ENCODE results near the gene ZMAT5.
A peak's percentile ranks its signal among the peaks of the same experiment; 100 is the strongest.
"Not testable (repeated sequence)": the region's sequence is repeated elsewhere in the genome, so short reads cannot be mapped to it uniquely, and the experiment has no call there.

Gene ZMAT5

GRCh38 chr22:29784451-29785361 lies 17.9 kb upstream of the ZMAT5 start:
- DNase-seq, result no peak

- DNase-seq, result no peak
Observed at GRCh38 chr22:29782061-29782845, 15.4 kb upstream of the ZMAT5 start.

GRCh38 chr22:29780748-29781676 lies 14.2 kb upstream of the ZMAT5 start:
- no peak for DNase-seq

- DNase-seq, result no peak
Observed at GRCh38 chr22:29780220-29780619, 13.4 kb upstream of the ZMAT5 start.

DNA sequence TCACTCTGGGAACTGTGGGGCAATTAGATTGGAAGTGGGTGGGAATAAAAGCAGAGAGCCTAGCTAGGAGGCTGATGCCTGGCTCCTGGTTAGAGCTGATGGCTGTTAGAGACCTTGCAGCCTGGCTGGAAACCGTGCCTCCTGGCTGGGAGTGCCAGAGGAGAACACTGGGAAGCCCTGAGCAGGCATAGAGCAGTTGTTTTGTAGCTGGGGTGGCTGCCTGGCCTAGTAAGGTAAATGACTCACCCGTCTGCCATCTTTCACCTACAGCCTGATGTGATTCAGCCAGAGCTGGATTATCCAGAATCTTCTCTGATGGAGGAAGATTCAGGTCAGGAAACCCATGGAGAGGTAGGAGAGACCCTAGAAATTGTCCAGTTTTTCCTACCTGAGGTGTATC lies 6.4 kb upstream of the ZMAT5 start:
- no peak for DNase-seq

GRCh38 chr22:29772170-29772641 lies 5.4 kb upstream of the ZMAT5 start:
- no peak for DNase-seq

GRCh38 chr22:29769723-29770321 lies 3.0 kb upstream of the ZMAT5 start:
- DNase-seq, result peak; percentile 71

DNA sequence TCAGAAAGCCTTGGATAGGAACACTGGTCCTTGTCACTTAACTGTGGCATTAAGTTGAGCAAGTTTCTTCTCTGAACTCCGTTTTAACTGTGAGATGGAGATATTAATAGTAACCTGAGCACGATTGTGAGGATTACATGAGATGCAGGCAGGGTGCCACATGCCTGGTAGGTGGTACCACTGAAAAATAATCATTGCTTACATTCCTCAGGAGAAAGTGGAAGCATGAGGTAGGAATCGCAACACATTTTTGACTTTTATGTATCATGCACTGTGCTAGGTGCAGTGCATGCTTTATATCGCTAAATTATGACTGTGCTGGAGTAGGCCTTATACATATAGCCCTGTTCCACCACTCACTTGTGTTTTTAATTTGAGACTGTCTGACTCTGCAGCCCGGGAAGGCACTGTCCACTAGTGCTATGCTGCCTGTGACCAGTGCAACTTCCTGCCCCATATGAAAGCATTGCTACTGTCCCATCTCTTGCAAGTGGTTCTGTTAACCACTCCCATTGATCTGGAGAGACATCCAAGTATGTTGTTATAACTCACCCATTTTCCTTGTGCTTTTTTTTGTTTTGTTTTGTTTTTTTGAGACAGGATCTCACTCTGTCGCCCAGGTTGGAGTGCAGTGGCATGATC lies 1.4 kb upstream of the ZMAT5 start:
- no peak for DNase-seq

DNA sequence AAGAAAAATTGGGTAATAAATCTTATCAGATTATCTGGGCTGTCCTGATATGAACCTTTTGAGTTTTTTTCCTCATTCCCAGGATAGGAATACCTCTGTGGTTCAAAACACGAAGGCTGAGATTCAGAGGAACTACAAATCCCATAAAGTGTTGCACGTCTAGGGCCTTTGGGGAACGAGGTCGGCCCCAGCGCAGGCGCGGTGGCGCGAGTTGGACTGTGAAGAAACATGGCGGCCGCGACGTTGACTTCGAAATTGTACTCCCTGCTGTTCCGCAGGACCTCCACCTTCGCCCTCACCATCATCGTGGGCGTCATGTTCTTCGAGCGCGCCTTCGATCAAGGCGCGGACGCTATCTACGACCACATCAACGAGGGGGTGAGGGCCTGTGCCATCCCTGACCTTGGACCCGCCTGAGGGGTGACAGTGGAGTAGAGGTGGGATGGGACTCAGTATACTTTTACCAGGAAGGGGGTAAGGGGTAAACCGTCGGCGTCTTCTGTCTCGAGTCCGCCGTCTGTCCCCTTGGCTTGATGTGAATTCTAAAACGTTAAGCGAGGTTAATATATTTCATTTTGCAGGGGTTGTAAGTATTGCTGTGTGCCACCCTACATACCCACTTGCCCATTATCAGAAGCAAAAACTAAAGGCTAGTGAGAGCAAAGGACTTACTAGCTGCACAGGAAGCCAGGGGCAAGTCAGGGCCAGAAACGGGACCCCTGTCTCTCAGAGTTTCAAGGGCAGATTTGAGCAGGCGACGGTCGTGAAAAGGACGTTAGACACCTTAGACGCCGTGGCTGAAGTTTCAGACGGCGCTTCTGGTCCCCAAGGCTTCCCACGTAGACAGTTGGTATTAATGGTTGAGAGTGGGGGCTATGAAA lies 604 bp upstream of the ZMAT5 start, which contains the start of gene UQCR10:
UQCR10 (plus strand) TSS at position 199 of the 881 bp plus-strand sequence; CDS start at position 229, 30 bp downstream.
- peak; percentile 70 for DNase-seq

- no peak for DNase-seq
Observed at GRCh38 chr22:29765905-29766631, 739 bp downstream of the ZMAT5 start.

DNA sequence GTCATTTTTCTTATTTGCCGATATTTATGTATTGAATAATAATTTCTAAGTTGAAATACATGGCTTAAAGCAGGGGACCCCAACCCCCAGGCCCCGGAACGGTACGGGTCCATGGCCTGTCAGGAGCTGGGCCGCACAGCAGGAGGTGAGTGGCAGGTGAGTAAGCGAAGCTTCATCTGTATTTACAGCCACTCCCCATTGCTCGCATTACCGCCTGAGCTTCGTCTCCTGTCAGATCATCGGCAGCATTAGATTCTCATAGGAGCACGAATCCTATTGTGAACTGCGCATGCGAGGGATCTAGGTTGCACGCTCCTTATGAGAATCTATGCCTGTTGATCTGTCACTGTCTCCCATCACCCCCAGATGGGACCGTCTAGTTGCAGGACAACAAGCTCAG lies 4.5 kb downstream of the ZMAT5 start:
- DNase-seq, result no peak

DNA sequence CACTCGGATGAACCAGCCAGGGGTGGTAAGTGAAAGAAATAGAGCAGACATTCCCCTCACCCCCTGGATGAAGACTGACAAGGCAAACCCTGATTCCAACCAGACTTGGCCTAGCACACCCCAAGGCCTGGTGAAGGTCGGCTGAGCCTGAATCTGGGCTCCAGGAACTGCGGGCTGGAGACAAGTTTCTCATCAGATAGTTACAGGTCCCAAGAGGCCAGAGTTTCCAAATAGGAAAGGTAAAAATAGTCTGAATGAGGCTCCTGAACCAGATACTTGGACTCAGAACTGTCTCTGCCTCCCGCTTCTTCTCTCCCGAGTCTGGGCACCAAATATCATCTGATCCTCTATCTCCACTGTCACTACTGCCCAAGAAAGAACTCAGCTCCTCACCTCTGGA lies 7.8 kb downstream of the ZMAT5 start:
- DNase-seq, result no peak

DNA sequence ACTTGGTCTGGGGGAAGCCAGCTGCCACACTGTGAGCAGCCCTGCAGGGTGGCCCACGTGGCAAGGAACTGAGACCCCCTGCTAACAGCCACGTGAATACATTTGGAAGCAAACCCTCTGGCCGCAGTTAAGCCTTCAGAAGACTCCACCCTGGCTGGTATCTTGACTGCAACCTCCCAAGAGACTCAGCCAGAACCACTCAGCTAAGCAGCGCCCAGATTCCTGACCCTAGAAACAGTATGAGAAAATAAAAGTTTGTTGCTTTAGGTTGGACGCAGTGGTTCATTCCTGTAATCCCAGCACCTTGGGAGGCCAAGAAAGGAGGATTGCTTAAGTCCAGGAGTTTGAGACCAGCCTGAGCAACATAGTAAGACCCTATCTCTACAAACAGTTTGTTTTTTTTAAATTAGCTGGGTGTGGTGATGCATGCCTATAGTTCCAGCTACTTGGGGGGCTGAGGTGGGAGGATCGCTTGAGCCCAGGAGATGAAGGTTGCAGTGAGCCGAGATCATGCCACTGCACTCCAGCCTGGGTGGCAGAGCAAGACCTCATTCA lies 8.7 kb downstream of the ZMAT5 start:
- no peak for DNase-seq

- no peak for DNase-seq
Observed at GRCh38 chr22:29757096-29757495, 9.7 kb downstream of the ZMAT5 start.

- DNase-seq, result no peak
Observed at GRCh38 chr22:29756341-29756740, 10.5 kb downstream of the ZMAT5 start.

DNA sequence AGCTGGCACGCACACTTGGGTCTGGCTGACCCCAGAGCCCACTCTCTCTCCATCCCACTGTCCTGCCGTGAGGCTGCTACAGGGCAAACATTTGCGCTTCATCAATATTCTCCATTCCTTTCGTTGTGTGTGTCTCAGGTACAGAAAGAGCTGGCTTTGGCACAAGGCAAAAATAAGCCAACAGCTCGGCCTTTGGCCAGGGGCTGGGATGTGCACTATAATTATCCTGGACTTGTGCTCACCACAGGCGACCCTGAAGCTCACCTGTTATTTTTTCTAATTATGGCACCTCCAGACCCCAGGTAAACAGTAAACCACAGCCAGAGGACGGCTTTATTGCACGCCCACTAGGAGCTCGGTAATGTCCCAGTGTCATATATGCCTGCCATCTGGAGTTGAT lies 10.9 kb downstream of the ZMAT5 start:
- DNase-seq, result no peak

- not testable (repeated sequence) for DNase-seq
Observed at GRCh38 chr22:29754658-29755395, 12.0 kb downstream of the ZMAT5 start.

DNA sequence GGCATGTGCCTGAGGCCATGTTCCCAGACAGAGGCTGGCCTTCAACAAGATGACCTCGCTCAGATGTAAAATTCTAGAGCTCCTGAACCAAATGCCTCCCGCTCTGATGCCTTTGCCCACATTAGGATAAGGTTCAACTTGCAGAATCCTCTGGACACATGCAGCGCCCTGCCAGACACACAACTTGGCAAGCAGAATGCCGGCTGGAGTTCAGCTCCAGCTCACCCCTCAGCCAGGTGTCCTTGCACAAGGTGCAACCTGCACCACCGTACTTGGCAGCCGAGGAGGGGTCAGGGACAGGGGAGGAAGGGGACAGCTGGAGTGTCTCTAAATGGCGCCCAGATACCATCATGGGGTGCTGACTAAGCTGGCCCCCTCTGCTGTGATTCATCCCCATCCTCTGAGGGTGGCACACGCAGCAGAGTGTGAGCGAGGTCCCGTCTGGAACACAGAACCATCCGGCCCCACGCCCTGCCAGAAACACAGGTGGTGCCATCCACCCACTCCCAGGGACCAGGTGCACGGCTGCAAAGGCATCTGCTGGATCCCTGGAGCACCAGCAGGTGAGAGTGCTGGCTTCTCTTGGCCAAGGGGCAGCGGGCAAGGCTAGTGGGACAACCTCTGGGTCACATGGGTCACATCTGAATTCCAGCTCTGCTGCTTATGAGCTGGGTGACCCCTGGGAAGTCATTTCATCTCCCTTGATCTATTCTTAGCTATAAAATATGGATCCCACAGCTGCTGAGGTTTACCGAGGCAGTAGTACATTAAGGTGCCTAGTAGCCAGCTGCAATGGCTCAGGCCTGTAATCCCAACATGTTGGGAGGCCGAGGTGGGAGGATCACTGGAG lies 12.8 kb downstream of the ZMAT5 start:
- DNase-seq, result no peak
